SU-DHL-6 (cell line): ENCODE data around the gene NRXN2.

Experiments
- H2AFZ ChIP-seq: fragments of 200-600 bp; sonication (generic); 2 replicates; pipeline ENCODE4 v1.6.1; 2014; ENCODE audit warnings: low read depth, mild to moderate bottlenecking, moderate library complexity, mixed read lengths, antibody characterized with exemption, low read length; ENCODE audit not compliant: severe bottlenecking
- H3F3A ChIP-seq: fragments of 200-600 bp; shearing (Covaris generic); 2 replicates; pipeline ENCODE4 v1.6.0; 2016; ENCODE audit warnings: antibody characterized with exemption, mild to moderate bottlenecking; ENCODE audit not compliant: insufficient read depth
- H3K27ac ChIP-seq: fragments of 200-600 bp; sonication (generic); 2 replicates; pipeline ENCODE4 v1.5.1; 2016; ENCODE audit warnings: low read depth, mild to moderate bottlenecking, low read length, moderate library complexity, mixed read lengths
- H3K27me3 ChIP-seq: fragments of 200-600 bp; sonication (generic), shearing (Covaris generic); 2 replicates; pipeline ENCODE4 v1.6.0; 2014; ENCODE audit warnings: mild to moderate bottlenecking, low read length
- H3K36me3 ChIP-seq: fragments of 200-600 bp; sonication (generic); 2 replicates; pipeline ENCODE4 v1.6.1; 2014; ENCODE audit warnings: mild to moderate bottlenecking, low read length, mixed read lengths
- H3K4me2 ChIP-seq: fragments of 300-600, 200-600 bp; shearing (Covaris generic), sonication (generic); 2 replicates; pipeline ENCODE4 v1.6.0; 2014; ENCODE audit warnings: low read length, low read depth, mild to moderate bottlenecking; ENCODE audit not compliant: poor library complexity, severe bottlenecking
- H3K4me3 ChIP-seq: fragments of 200-600 bp; sonication (generic); 2 replicates; pipeline ENCODE4 v1.5.1; 2014; ENCODE audit warnings: antibody characterized with exemption, low read length, mild to moderate bottlenecking, mixed read lengths; ENCODE audit not compliant: insufficient read depth, poor library complexity, severe bottlenecking
- H3K79me2 ChIP-seq: fragments of 200-600 bp; sonication (generic); 2 replicates; pipeline ENCODE4 v1.6.1; 2014; ENCODE audit warnings: mild to moderate bottlenecking, low read length, moderate library complexity; ENCODE audit not compliant: insufficient read depth
- H3K9ac ChIP-seq: fragments of 200-600 bp; sonication (generic); 2 replicates; pipeline ENCODE4 v1.7.0; 2014; ENCODE audit warnings: mild to moderate bottlenecking, low read length
- H3K9me2 ChIP-seq: fragments of 200-600 bp; sonication (generic); replicated peaks from 2 replicates; pipeline ENCODE4 v1.6.1; 2014; ENCODE audit warnings: low read length; ENCODE audit not compliant: insufficient read depth
- H3K9me3 ChIP-seq: fragments of 200-600 bp; sonication (generic); 2 replicates; pipeline ENCODE4 v1.6.1; 2014; ENCODE audit warnings: low read length, mixed read lengths; ENCODE audit not compliant: insufficient read depth
- H4K20me1 ChIP-seq: fragments of 200-600 bp; sonication (generic); 2 replicates; pipeline ENCODE4 v1.6.1; 2014; ENCODE audit warnings: low read depth, mild to moderate bottlenecking, antibody characterized with exemption, low read length, moderate library complexity, mixed read lengths
- CTCF ChIP-seq: fragments of 200-600 bp; sonication (generic); IDR thresholded peaks from one replicate; pipeline ENCODE4 v1.5.1; 2017; ENCODE audit warnings: antibody characterized with exemption, mild to moderate bottlenecking, low read length, moderate library complexity; ENCODE audit not compliant: insufficient read depth, poor library complexity, severe bottlenecking
- EZH2phosphoT487 ChIP-seq: fragments of 200-600 bp; sonication (generic), shearing (Covaris generic); conservative IDR thresholded peaks from 2 replicates; pipeline ENCODE4 v1.6.1; 2018; ENCODE audit warnings: mild to moderate bottlenecking, antibody characterized with exemption, low read length, moderate library complexity, mixed read lengths

NRXN2 gene

GRCh38 chr11:64742087-64742888, 19.3 kb upstream of the NRXN2 start:
- Histone ChIP-seq H3K36me3 (no peaks in the 10 kb centered on the region), H3K27me3 (no peaks in the 10 kb centered on the region), H2AFZ (no peak overlapping the region), H3K4me3 (no peak overlapping the region), H3K9ac (no peak overlapping the region), H3K27ac (no peak overlapping the region), H3K4me2 (peak overlapping the region; percentile 26), H3F3A (peaks cover 14% of the 10 kb centered on the region; the same call in 1 of the 2 replicates), H3K79me2 (no peaks in the 10 kb centered on the region), H4K20me1 (no peaks in the 10 kb centered on the region), H3K9me3 (no peaks in the 10 kb centered on the region), H3K9me2 (no peaks in the 10 kb centered on the region)
- TF ChIP-seq CTCF (no peak), EZH2phosphoT487 (no peak)

- no peak overlapping the region for H2AFZ ChIP-seq
- no peaks in the 10 kb centered on the region for H3K9me3 ChIP-seq
- H3K4me2 ChIP-seq, result no peak overlapping the region
- H4K20me1 ChIP-seq, result no peaks in the 10 kb centered on the region
- H3K36me3 ChIP-seq, result no peaks in the 10 kb centered on the region
- H3K79me2 ChIP-seq, result no peaks in the 10 kb centered on the region
- no peaks in the 10 kb centered on the region for H3K9me2 ChIP-seq
- TF ChIP-seq CTCF (no peak), EZH2phosphoT487 (no peak)
- H3K9ac ChIP-seq, result no peak overlapping the region
- no peak overlapping the region for H3K4me3 ChIP-seq
- peaks cover 14% of the 10 kb centered on the region; the same call in 1 of the 2 replicates for H3F3A ChIP-seq
- H3K27ac ChIP-seq, result no peak overlapping the region
- no peaks in the 10 kb centered on the region for H3K27me3 ChIP-seq
Measured at GRCh38 chr11:64741375-64742086, 18.5 kb upstream of the NRXN2 start.

- Histone ChIP-seq H3F3A (peaks cover 7% of the 10 kb centered on the region; the same call in 1 of the 2 replicates), H3K27ac (no peak overlapping the region), H3K4me2 (no peak overlapping the region), H3K27me3 (no peaks in the 10 kb centered on the region), H3K9me2 (no peaks in the 10 kb centered on the region), H3K9ac (no peak overlapping the region), H3K9me3 (no peaks in the 10 kb centered on the region), H3K36me3 (no peaks in the 10 kb centered on the region), H2AFZ (no peak overlapping the region), H3K4me3 (no peak overlapping the region), H4K20me1 (no peaks in the 10 kb centered on the region), H3K79me2 (no peaks in the 10 kb centered on the region)
- TF ChIP-seq EZH2phosphoT487 (no peak), CTCF (no peak)
Measured at GRCh38 chr11:64739871-64740270, 16.9 kb upstream of the NRXN2 start.
